ENCODE data around the gene C15orf39. TPM values are rescaled to one million over a fixed set of nuclear protein-coding genes. Genes with fewer than 3 reads are reported as not detected.

Gene C15orf39
- total RNA-seq, 2 donors from 2014 or later = 17.9 to 96.3 TPM

DNA sequence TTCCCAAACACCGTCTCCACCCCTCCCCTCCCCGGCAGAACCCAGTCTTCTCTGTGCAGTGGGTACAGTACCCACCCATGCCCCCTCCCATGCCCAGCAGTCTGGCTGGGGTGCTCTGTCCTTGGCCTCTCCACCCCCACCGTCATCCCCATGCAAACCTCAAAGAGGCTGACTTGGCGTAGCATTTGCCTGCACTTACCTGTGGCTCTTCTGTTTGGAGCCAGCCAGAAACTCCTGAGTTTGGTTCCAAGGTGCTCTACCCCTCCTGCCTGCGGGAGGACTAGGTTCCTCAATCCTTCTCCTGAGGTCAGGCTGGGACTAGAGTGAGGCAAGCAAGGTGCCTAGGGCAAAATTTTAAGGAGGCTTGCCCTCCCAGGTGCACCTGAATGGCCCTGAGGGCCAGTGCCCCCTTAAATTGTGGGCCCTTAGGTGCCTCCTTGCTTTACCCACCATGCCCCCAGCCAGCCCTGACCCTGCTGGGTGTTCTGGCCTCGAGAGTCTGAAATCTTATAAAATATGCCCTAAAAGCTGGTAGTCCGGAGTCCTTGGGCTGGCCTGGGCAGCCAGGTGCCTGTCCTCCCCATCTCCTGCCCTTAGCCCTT lies 47.1 kb upstream of the C15orf39 start:
- TF ChIP-seq POLR2A (IDR thresholded peaks at IDR 0.05) = no peak
- no peak for TF ChIP-seq CTCF (IDR thresholded peaks at IDR 0.05)
- no peak for TF ChIP-seq POLR2AphosphoS5 (IDR thresholded peaks at IDR 0.05)
- Histone ChIP-seq H3K27ac (no peak overlapping the region), H3K36me3 (no peaks in the 10 kb centered on the region), H3K9me3 (no peaks in the 10 kb centered on the region), H3K4me3 (no peak overlapping the region), H3K4me1 (replicated peaks) (no peaks in the 10 kb centered on the region), H3K27me3 (replicated peaks; ENCODE audit: insufficient read depth) (no peaks in the 10 kb centered on the region)
- 89% methylated on average over 7 of the region's 7 CpGs for WGBS
- no peak for DNase-seq (ENCODE audit: low spot score)
- intact Hi-C loops (cut with DNase I) = no loop called here

DNA sequence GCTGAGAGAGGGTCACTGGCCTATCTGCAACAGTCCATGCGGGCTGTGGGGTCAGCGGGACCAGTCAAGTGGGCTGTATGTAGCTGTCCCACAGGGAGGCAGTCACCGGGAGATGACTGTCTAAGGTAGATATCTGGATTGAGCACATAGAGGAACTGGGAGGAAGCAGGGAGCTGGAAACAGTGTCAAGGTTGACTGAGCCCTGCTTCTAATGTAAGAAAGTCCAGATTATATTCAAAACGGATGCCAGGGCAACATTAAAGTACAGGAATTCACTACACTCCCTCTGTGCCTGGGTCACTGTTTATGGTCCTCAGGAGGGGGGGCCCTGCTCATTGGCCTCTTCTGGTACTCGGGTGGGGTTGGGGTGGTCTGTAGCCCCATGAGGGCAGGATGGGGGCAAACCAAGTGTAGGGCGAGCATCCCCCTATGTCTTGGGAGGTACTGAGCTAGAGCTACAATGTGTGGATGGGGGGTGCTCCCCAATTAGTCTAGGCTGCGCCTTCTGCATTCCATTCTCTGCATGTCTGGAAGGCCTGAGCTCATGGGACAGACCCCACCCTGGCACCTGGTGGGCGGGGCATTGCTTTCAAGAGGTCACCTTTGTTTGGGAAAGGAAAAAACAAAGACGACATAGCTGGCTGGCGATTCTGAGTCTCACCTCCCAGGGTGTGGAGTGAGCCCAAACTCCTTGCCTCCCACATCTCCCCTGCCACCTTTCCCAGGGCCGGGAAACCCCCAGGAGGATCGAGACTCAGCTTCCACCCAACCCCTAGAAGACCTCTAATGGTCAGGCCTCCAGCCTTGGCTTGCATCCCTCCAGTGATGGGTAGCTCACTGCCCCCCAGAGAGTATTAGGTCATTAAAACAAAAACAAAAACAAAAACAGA lies 45.1 kb upstream of the C15orf39 start:
- TF ChIP-seq CTCF (IDR thresholded peaks at IDR 0.05) = no peak
- TF ChIP-seq POLR2AphosphoS5 (IDR thresholded peaks at IDR 0.05) = no peak
- no peak for TF ChIP-seq POLR2A (IDR thresholded peaks at IDR 0.05)
- no peak overlapping the region for H3K4me3 ChIP-seq
- intact Hi-C loops (cut with DNase I) = no loop called here

DNA sequence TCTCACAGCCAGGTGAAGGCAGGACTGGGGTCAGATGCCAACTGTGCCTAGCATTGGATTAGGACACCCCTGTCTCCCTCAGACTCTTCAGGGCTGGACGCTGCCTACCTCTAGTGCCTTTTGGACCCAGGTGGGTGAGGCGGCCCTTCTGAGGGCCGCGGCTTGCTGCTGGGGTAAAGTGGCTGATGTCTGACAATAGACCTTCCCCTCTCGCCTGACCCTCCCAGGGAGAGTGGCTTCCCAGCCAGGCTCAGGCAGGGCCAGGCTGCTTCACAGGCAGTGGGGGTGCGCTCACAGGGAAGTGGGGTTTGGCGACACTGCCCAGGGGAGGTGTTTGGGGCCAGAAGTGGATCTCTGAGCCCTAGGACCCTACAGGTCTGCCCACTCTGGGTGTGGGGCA lies 43.3 kb upstream of the C15orf39 start:
- Histone ChIP-seq H3K9me3 (no peaks in the 10 kb centered on the region), H3K36me3 (no peaks in the 10 kb centered on the region), H3K4me3 (no peak overlapping the region), H3K4me1 (replicated peaks) (no peaks in the 10 kb centered on the region), H3K27me3 (replicated peaks; ENCODE audit: insufficient read depth) (no peaks in the 10 kb centered on the region), H3K27ac (no peak overlapping the region)
- 96% methylated on average over 3 of the region's 7 CpGs for WGBS
- no peak for DNase-seq (ENCODE audit: low spot score)
- intact Hi-C loops (cut with DNase I) = no loop called here
- TF ChIP-seq POLR2AphosphoS5 (IDR thresholded peaks at IDR 0.05) (no peak), CTCF (IDR thresholded peaks at IDR 0.05) (no peak), POLR2A (IDR thresholded peaks at IDR 0.05) (no peak)

More for the DNA sequence above, 45.1 kb upstream of the C15orf39 start:
- H3K9me3 ChIP-seq = no peaks in the 10 kb centered on the region
- H3K36me3 ChIP-seq = no peaks in the 10 kb centered on the region
- no peaks in the 10 kb centered on the region for H3K27me3 ChIP-seq (replicated peaks; ENCODE audit: insufficient read depth)
- no peaks in the 10 kb centered on the region for H3K4me1 ChIP-seq (replicated peaks)
- DNase-seq (ENCODE audit: low spot score) = no peak
- H3K27ac ChIP-seq = no peak overlapping the region
- 74% methylated on average over 12 of the region's 12 CpGs for WGBS

GRCh38 chr15:75159244-75159643 lies 42.4 kb upstream of the C15orf39 start:
- WGBS = 30% methylated on average over 1 of the region's 1 CpG
- TF ChIP-seq POLR2AphosphoS5 (IDR thresholded peaks at IDR 0.05) (no peak), POLR2A (IDR thresholded peaks at IDR 0.05) (no peak), CTCF (IDR thresholded peaks at IDR 0.05) (no peak)
- DNase-seq (ENCODE audit: low spot score) = no peak
- H3K36me3 ChIP-seq = no peaks in the 10 kb centered on the region
- H3K4me1 ChIP-seq (replicated peaks) = no peaks in the 10 kb centered on the region
- no peak overlapping the region for H3K4me3 ChIP-seq
- H3K27me3 ChIP-seq (replicated peaks; ENCODE audit: insufficient read depth) = no peaks in the 10 kb centered on the region
- intact Hi-C loops (cut with DNase I) = no loop called here
- H3K9me3 ChIP-seq = no peaks in the 10 kb centered on the region
- H3K27ac ChIP-seq = no peak overlapping the region

Data from prostate gland (tissue), 2 donors.